Loucy (cell line): ENCODE measurements around the gene CDC42EP5.

ENCODE experiments used
- H2AFZ ChIP-seq: fragments of 200-600 bp; sonication (generic); 2 replicates; pipeline ENCODE4 v1.6.0; 2016; ENCODE audit warnings: antibody characterized with exemption, mild to moderate bottlenecking, low read length, moderate library complexity
- H3F3A ChIP-seq: fragments of 200-600 bp; 2 replicates; pipeline ENCODE4 v1.6.0; 2016; ENCODE audit warnings: antibody characterized with exemption, low read depth, mild to moderate bottlenecking
- H3K27me3 ChIP-seq: fragments of 200-600 bp; sonication (generic); 2 replicates; pipeline ENCODE4 v1.6.1; 2014; ENCODE audit warnings: low read length, mild to moderate bottlenecking; ENCODE audit not compliant: insufficient read depth, poor library complexity, severe bottlenecking
- H3K36me3 ChIP-seq: fragments of 200-600 bp; sonication (generic); 2 replicates; pipeline ENCODE4 v1.6.1; 2016; ENCODE audit warnings: low read length; ENCODE audit not compliant: insufficient read depth
- H3K4me1 ChIP-seq: fragments of 200-600 bp; sonication (generic); 2 replicates; pipeline ENCODE4 v1.5.1; 2014; ENCODE audit warnings: low read length, mild to moderate bottlenecking; ENCODE audit not compliant: insufficient read depth, poor library complexity, severe bottlenecking
- H3K4me2 ChIP-seq: fragments of 200-600 bp; sonication (generic); 2 replicates; pipeline ENCODE4 v1.6.0; 2014; ENCODE audit warnings: antibody characterized with exemption, low read length, low read depth, mild to moderate bottlenecking; ENCODE audit not compliant: poor library complexity, severe bottlenecking
- H3K4me3 ChIP-seq: fragments of 200-600 bp; sonication (generic); 2 replicates; pipeline ENCODE4 v1.5.1; 2014; ENCODE audit warnings: low read length, mild to moderate bottlenecking, mixed read lengths; ENCODE audit not compliant: poor library complexity, severe bottlenecking
- H3K79me2 ChIP-seq: fragments of 200-600 bp; sonication (generic); 2 replicates; pipeline ENCODE4 v1.6.1; 2014; ENCODE audit warnings: low read length; ENCODE audit not compliant: insufficient read depth
- H3K9ac ChIP-seq: fragments of 200-600 bp; sonication (generic); 2 replicates; pipeline ENCODE4 v1.6.0; 2014; ENCODE audit warnings: mild to moderate bottlenecking, low read depth, low read length, moderate library complexity; ENCODE audit not compliant: poor library complexity, severe bottlenecking
- H3K9me2 ChIP-seq: fragments of 200-600 bp; sonication (generic); replicated peaks from 2 replicates; pipeline ENCODE4 v1.6.1; 2016; ENCODE audit warnings: low read depth, low read length, mixed read lengths
- H3K9me3 ChIP-seq: fragments of 200-600 bp; sonication (generic); 2 replicates; pipeline ENCODE4 v1.6.1; 2014; ENCODE audit warnings: mild to moderate bottlenecking, antibody characterized with exemption, low read length, low read depth; ENCODE audit not compliant: insufficient read depth
- H4K20me1 ChIP-seq: fragments of 200-600 bp; sonication (generic); 2 replicates; pipeline ENCODE4 v1.6.0; 2014; ENCODE audit warnings: antibody characterized with exemption, low read length, mild to moderate bottlenecking; ENCODE audit not compliant: insufficient read depth, poor library complexity, severe bottlenecking
- CTCF ChIP-seq: fragments of 200-600 bp; sonication (generic); conservative IDR thresholded peaks from 2 replicates; pipeline ENCODE4 v1.5.1; 2014; ENCODE audit warnings: mild to moderate bottlenecking, antibody characterized with exemption, low read length
- EZH2phosphoT487 ChIP-seq: fragments of 200-600 bp; IDR thresholded peaks from 2 replicates; pipeline ENCODE4 v1.6.1; 2018; ENCODE audit warnings: antibody characterized with exemption, mild to moderate bottlenecking, moderate library complexity, borderline replicate concordance

Gene CDC42EP5

GRCh38 chr19:54426291-54426931 is 46.7 kb downstream of the CDC42EP5 start:
- Histone ChIP-seq H3K36me3 (no peaks in the 10 kb centered on the region), H3K27me3 (no peaks in the 10 kb centered on the region), H3K9me3 (no peaks in the 10 kb centered on the region), H2AFZ (no peak overlapping the region), H4K20me1 (no peaks in the 10 kb centered on the region), H3K4me3 (no peak overlapping the region), H3K4me1 (no peaks in the 10 kb centered on the region), H3K9me2 (no peaks in the 10 kb centered on the region), H3K9ac (no peak overlapping the region), H3K79me2 (no peaks in the 10 kb centered on the region), H3F3A (no peaks in the 10 kb centered on the region), H3K4me2 (no peak overlapping the region)
- TF ChIP-seq CTCF = no peak
- TF ChIP-seq EZH2phosphoT487 = no peak

GRCh38 chr19:54425382-54425723 is 47.7 kb downstream of the CDC42EP5 start:
- Histone ChIP-seq H3F3A (no peaks in the 10 kb centered on the region), H3K4me3 (no peak overlapping the region), H3K27me3 (no peaks in the 10 kb centered on the region), H3K36me3 (no peaks in the 10 kb centered on the region), H3K4me2 (no peak overlapping the region), H3K4me1 (no peaks in the 10 kb centered on the region), H3K9me2 (no peaks in the 10 kb centered on the region), H3K79me2 (no peaks in the 10 kb centered on the region), H3K9me3 (no peaks in the 10 kb centered on the region), H3K9ac (no peak overlapping the region), H2AFZ (no peak overlapping the region), H4K20me1 (no peaks in the 10 kb centered on the region)
- TF ChIP-seq EZH2phosphoT487 = no peak
- TF ChIP-seq CTCF = no peak

GRCh38 chr19:54424660-54425381 is 48.3 kb downstream of the CDC42EP5 start:
- Histone ChIP-seq H3K4me1 (no peaks in the 10 kb centered on the region), H3K36me3 (no peaks in the 10 kb centered on the region), H4K20me1 (no peaks in the 10 kb centered on the region), H3K9ac (no peak overlapping the region), H3K9me3 (no peaks in the 10 kb centered on the region), H3K9me2 (no peaks in the 10 kb centered on the region), H3F3A (no peaks in the 10 kb centered on the region), H3K4me2 (no peak overlapping the region), H3K79me2 (no peaks in the 10 kb centered on the region), H3K27me3 (no peaks in the 10 kb centered on the region), H3K4me3 (no peak overlapping the region), H2AFZ (no peak overlapping the region)
- TF ChIP-seq EZH2phosphoT487 = no peak
- TF ChIP-seq CTCF = no peak
